BLaER1 treated with 17β-estradiol and CSF1 and Interleukin-3, amounts not matched to agents 10 nM and 100 nM (cell line): ENCODE results near the gene CLCN7.

Source experiments
- H3K27ac ChIP-seq, 11 experiments: shearing (Covaris generic); formaldehyde crosslinking; 2 replicates each; pipeline ENCODE4 v1.8.1; 2022
- H3K27me3 ChIP-seq, 11 experiments: shearing (Covaris generic); formaldehyde crosslinking; 2 replicates each; pipeline ENCODE4 v1.8.1; 2022
- H3K36me3 ChIP-seq, 11 experiments: shearing (Covaris generic); formaldehyde crosslinking; 2 replicates each; pipeline ENCODE4 v1.8.1; 2022
- H3K4me1 ChIP-seq, 10 experiments: shearing (Covaris generic); formaldehyde crosslinking; 2 replicates each; pipeline ENCODE4 v1.8.1; 2022
- H3K4me2 ChIP-seq, 11 experiments: shearing (Covaris generic); formaldehyde crosslinking; 2 replicates each; pipeline ENCODE4 v1.8.1; 2022
- H3K4me3 ChIP-seq, 10 experiments: shearing (Covaris generic); formaldehyde crosslinking; 2 replicates each; pipeline ENCODE4 v1.8.1; 2022
- H3K9ac ChIP-seq, 11 experiments: shearing (Covaris generic); formaldehyde crosslinking; 2 replicates each; pipeline ENCODE4 v1.8.1; 2022
- H3K9me3 ChIP-seq, 11 experiments: shearing (Covaris generic); formaldehyde crosslinking; replicated peaks in 1 of 11; 2 replicates each; pipeline ENCODE4 v1.8.1; 2022
- H4K20me1 ChIP-seq, 11 experiments: shearing (Covaris generic); formaldehyde crosslinking; 2 replicates each; pipeline ENCODE4 v1.8.1; 2022
- Cebpa-rat ChIP-seq, 11 experiments: shearing (Covaris generic); IDR thresholded peaks; 2 replicates each; pipeline ENCODE4 v1.8.1; 2022

The CLCN7 gene

GRCh38 chr16:1497014-1497598, 22.3 kb upstream of the CLCN7 start:
- Histone ChIP-seq H3K36me3 (peaks cover 71 to 79% (median 76%) of the 10 kb centered on the region in 11 experiments), H3K27me3 (no peaks in the 10 kb centered on the region)
- TF ChIP-seq Cebpa-rat (IDR thresholded peaks at IDR 0.05): no peak

GRCh38 chr16:1496464-1496863, 21.6 kb upstream of the CLCN7 start:
- peaks cover 19 to 33% (median 29%) of the 10 kb centered on the region in 10 experiments for H3K4me1 ChIP-seq
- no peaks in the 10 kb centered on the region for H3K27me3 ChIP-seq
- no peak for TF ChIP-seq Cebpa-rat (IDR thresholded peaks at IDR 0.05)
- no peaks in the 10 kb centered on the region for H3K9me3 ChIP-seq
- no peak overlapping the region for H3K4me2 ChIP-seq
- H3K9ac ChIP-seq: peak overlapping the region in 6 of 11 experiments; percentile 93 to 98 (median 96); a peak in 6 of 22 replicates
- H3K27ac ChIP-seq: no peak overlapping the region
- peaks cover 0 to 74% (median 53%) of the 10 kb centered on the region in 11 experiments; a peak in 17 of 22 replicates for H4K20me1 ChIP-seq
- H3K4me3 ChIP-seq: no peak overlapping the region
- H3K36me3 ChIP-seq: peaks cover 64 to 72% (median 70%) of the 10 kb centered on the region in 11 experiments

More at GRCh38 chr16:1497014-1497598, 22.3 kb upstream of the CLCN7 start:
- Histone ChIP-seq H3K9me3 (no peaks in the 10 kb centered on the region), H3K4me3 (no peak overlapping the region), H3K27ac (no peak overlapping the region), H3K4me2 (no peak overlapping the region), H3K4me1 (peaks cover 19 to 33% (median 28%) of the 10 kb centered on the region in 10 experiments), H4K20me1 (peaks cover 0 to 77% (median 53%) of the 10 kb centered on the region in 11 experiments; a peak in 17 of 22 replicates), H3K9ac (peak overlapping the region in 3 of 11 experiments; percentile 93 to 98 (median 97); a peak in 5 of 22 replicates)

- H3K27me3 ChIP-seq: no peaks in the 10 kb centered on the region
- H3K4me1 ChIP-seq: peaks cover 19 to 33% (median 29%) of the 10 kb centered on the region in 10 experiments
- H3K36me3 ChIP-seq: peaks cover 59 to 66% (median 64%) of the 10 kb centered on the region in 11 experiments
- peak overlapping the region in 8 of 11 experiments; percentile 83 to 98 (median 95); a peak in 7 of 22 replicates for H3K4me2 ChIP-seq
- H3K9ac ChIP-seq: peak overlapping the region in 10 of 11 experiments; percentile 90 to 98 (median 97); a peak in 15 of 22 replicates
- no peaks in the 10 kb centered on the region for H3K9me3 ChIP-seq
- peaks cover 0 to 68% (median 49%) of the 10 kb centered on the region in 11 experiments; a peak in 17 of 22 replicates for H4K20me1 ChIP-seq
- TF ChIP-seq Cebpa-rat (IDR thresholded peaks at IDR 0.05): no peak
- no peak overlapping the region for H3K4me3 ChIP-seq
- no peak overlapping the region for H3K27ac ChIP-seq
These were observed 21.0 kb upstream of the CLCN7 start for GRCh38 chr16:1495889-1496262.

- peaks cover 19 to 33% (median 29%) of the 10 kb centered on the region in 10 experiments for H3K4me1 ChIP-seq
- H3K9me3 ChIP-seq: no peaks in the 10 kb centered on the region
- peaks cover 53 to 61% (median 58%) of the 10 kb centered on the region in 11 experiments for H3K36me3 ChIP-seq
- no peaks in the 10 kb centered on the region for H3K27me3 ChIP-seq
- H3K9ac ChIP-seq: peak overlapping the region; percentile 90 to 98 (median 97); a peak in 19 of 22 replicates
- H3K4me3 ChIP-seq: peak overlapping the region in 4 of 10 experiments; percentile 86 to 96 (median 92); a peak in 3 of 20 replicates
- TF ChIP-seq Cebpa-rat (IDR thresholded peaks at IDR 0.05): no peak
- peak overlapping the region; percentile 82 to 100 (median 95); a peak in 19 of 22 replicates for H3K4me2 ChIP-seq
- no peak overlapping the region; a peak in 1 of 22 replicates for H3K27ac ChIP-seq
- peaks cover 0 to 64% (median 44%) of the 10 kb centered on the region in 11 experiments; a peak in 17 of 22 replicates for H4K20me1 ChIP-seq
These were observed 20.5 kb upstream of the CLCN7 start for GRCh38 chr16:1495211-1495888.

GRCh38 chr16:1494711-1495110, 19.9 kb upstream of the CLCN7 start:
- no peak for TF ChIP-seq Cebpa-rat (IDR thresholded peaks at IDR 0.05)
- peak overlapping the region in 6 of 11 experiments; percentile 87 to 97 (median 94); a peak in 5 of 22 replicates for H3K27ac ChIP-seq
- peak overlapping the region in 9 of 10 experiments; percentile 73 to 97 (median 91); a peak in 18 of 20 replicates for H3K4me3 ChIP-seq
- no peaks in the 10 kb centered on the region for H3K9me3 ChIP-seq
- peaks cover 0 to 57% (median 44%) of the 10 kb centered on the region in 11 experiments; a peak in 17 of 22 replicates for H4K20me1 ChIP-seq
- H3K4me2 ChIP-seq: peak overlapping the region; percentile 82 to 100 (median 95)
- H3K27me3 ChIP-seq: no peaks in the 10 kb centered on the region
- peaks cover 47 to 55% (median 52%) of the 10 kb centered on the region in 11 experiments for H3K36me3 ChIP-seq
- peak overlapping the region; percentile 90 to 98 (median 97); a peak in 21 of 22 replicates for H3K9ac ChIP-seq
- peaks cover 19 to 33% (median 29%) of the 10 kb centered on the region in 10 experiments for H3K4me1 ChIP-seq

GRCh38 chr16:1494129-1494640, 19.4 kb upstream of the CLCN7 start:
- peaks cover 19 to 33% (median 30%) of the 10 kb centered on the region in 10 experiments for H3K4me1 ChIP-seq
- peak overlapping the region in 9 of 11 experiments; percentile 87 to 97 (median 95); a peak in 18 of 22 replicates for H3K27ac ChIP-seq
- H3K36me3 ChIP-seq: peaks cover 44 to 50% (median 48%) of the 10 kb centered on the region in 11 experiments
- H4K20me1 ChIP-seq: peaks cover 0 to 56% (median 44%) of the 10 kb centered on the region in 11 experiments; a peak in 17 of 22 replicates
- peak overlapping the region; percentile 82 to 100 (median 95) for H3K4me2 ChIP-seq
- peak overlapping the region; percentile 90 to 98 (median 97) for H3K9ac ChIP-seq
- no peak for TF ChIP-seq Cebpa-rat (IDR thresholded peaks at IDR 0.05)
- no peaks in the 10 kb centered on the region for H3K9me3 ChIP-seq
- peak overlapping the region; percentile 73 to 97 (median 90) for H3K4me3 ChIP-seq
- no peaks in the 10 kb centered on the region for H3K27me3 ChIP-seq

- Histone ChIP-seq H3K4me2 (peak overlapping the region; percentile 82 to 100 (median 95)), H3K4me3 (peak overlapping the region; percentile 73 to 97 (median 90)), H3K4me1 (peaks cover 19 to 34% (median 30%) of the 10 kb centered on the region in 10 experiments), H4K20me1 (peaks cover 0 to 51% (median 40%) of the 10 kb centered on the region in 11 experiments; a peak in 17 of 22 replicates), H3K9me3 (no peaks in the 10 kb centered on the region), H3K36me3 (peaks cover 39 to 46% (median 44%) of the 10 kb centered on the region in 11 experiments; a peak in 21 of 22 replicates), H3K27me3 (no peaks in the 10 kb centered on the region), H3K9ac (peak overlapping the region; percentile 90 to 98 (median 97)), H3K27ac (peak overlapping the region; percentile 87 to 97 (median 95); a peak in 21 of 22 replicates)
- TF ChIP-seq Cebpa-rat (IDR thresholded peaks at IDR 0.05): no peak
These were observed 18.9 kb upstream of the CLCN7 start for GRCh38 chr16:1493746-1494094.

GRCh38 chr16:1492923-1493745, 18.3 kb upstream of the CLCN7 start, which contains the start of gene TELO2:
Gene TELO2 (plus strand): TSS chr16:1493360. CDS start chr16:1494282, 922 bp downstream.
- Histone ChIP-seq H3K4me3 (peak within 1 kb of the TSS; percentile 73 to 97 (median 90)), H3K4me2 (peak within 1 kb of the TSS; percentile 82 to 100 (median 95)), H3K27ac (peak within 1 kb of the TSS; percentile 87 to 97 (median 95)), H3K36me3 (peaks cover 34 to 40% (median 38%) of the 10 kb centered on the region in 11 experiments; a peak in 21 of 22 replicates), H3K9me3 (no peaks in the 10 kb centered on the region), H3K27me3 (no peaks in the 10 kb centered on the region), H3K9ac (peak within 1 kb of the TSS; percentile 90 to 98 (median 97)), H3K4me1 (peaks cover 19 to 34% (median 30%) of the 10 kb centered on the region in 10 experiments), H4K20me1 (peaks cover 0 to 46% (median 40%) of the 10 kb centered on the region in 11 experiments; a peak in 17 of 22 replicates)
- TF ChIP-seq Cebpa-rat (IDR thresholded peaks at IDR 0.05): no peak
